CD14-positive monocyte (primary cell): ENCODE measurements around the gene TIFAB. TPM values are rescaled to one million over a fixed set of nuclear protein-coding genes. Genes with fewer than 3 reads are reported as not detected.

Experiments used
- DNase-seq, 3 donors: peaks; one replicate each; pipeline ENCODE4 v3.0.0-alpha.2; 2011 to 2022
- H2AFZ ChIP-seq: 2 replicates; pipeline ENCODE4 v1.6.0; 2012; ENCODE audit warnings: mild to moderate bottlenecking, low read depth, low read length, inconsistent platforms; ENCODE audit not compliant: insufficient read depth, poor library complexity, severe bottlenecking
- H3K27ac ChIP-seq, 2 donors: 1 replicate in 1 of 2; 2 replicates in 1 of 2; pipeline ENCODE4 v1.5.1; 2012 to 2013; ENCODE audit warnings: low read length in 2 of 2, control low read depth in 1 of 2, inconsistent platforms in 1 of 2, low read depth in 1 of 2, mild to moderate bottlenecking in 1 of 2
- H3K27me3 ChIP-seq, 2 donors: one replicate each; pipeline versions ENCODE4 v1.6.0 to v1.6.1; 2011 to 2013; ENCODE audit warnings: low read length in 2 of 2; ENCODE audit not compliant: control insufficient read depth in 2 of 2, insufficient read depth in 2 of 2
- H3K36me3 ChIP-seq, 2 donors: replicated peaks in 1 of 2; 1 replicate in 1 of 2; 2 replicates in 1 of 2; pipeline versions ENCODE4 v1.5.1 to v1.6.1; 2012 to 2013; ENCODE audit warnings: low read length in 2 of 2, control low read depth in 1 of 2, inconsistent platforms in 1 of 2, mild to moderate bottlenecking in 1 of 2; ENCODE audit not compliant: insufficient read depth in 2 of 2, control insufficient read depth in 1 of 2
- H3K4me1 ChIP-seq, 2 donors: 1 replicate in 1 of 2; 2 replicates in 1 of 2; pipeline versions ENCODE4 v1.5.1 to v1.6.1; 2012 to 2013; ENCODE audit warnings: low read length in 2 of 2, control low read depth in 1 of 2, inconsistent platforms in 1 of 2, mild to moderate bottlenecking in 1 of 2, moderate library complexity in 1 of 2; ENCODE audit not compliant: insufficient read depth in 2 of 2, control insufficient read depth in 1 of 2
- H3K4me2 ChIP-seq: replicated peaks from 2 replicates; pipeline ENCODE3; 2012; ENCODE audit warnings: low read length, moderate library complexity, mild to moderate bottlenecking; ENCODE audit not compliant: poor library complexity, severe bottlenecking; ENCODE audit errors: extremely low read depth
- H3K4me3 ChIP-seq, 3 experiments: fragments of 200-600 bp in 1 of 3; sonication (generic) in 1 of 3; replicated peaks in 1 of 3; 1 replicate in 2 of 3; 2 replicates in 1 of 3; pipeline ENCODE4 v1.5.1; 2011 to 2013; ENCODE audit warnings: low read length in 3 of 3, mild to moderate bottlenecking in 3 of 3, control low read depth in 2 of 3, low read depth in 2 of 3, inconsistent platforms in 1 of 3, moderate library complexity in 1 of 3
- H3K79me2 ChIP-seq: 2 replicates; pipeline ENCODE4 v1.6.0; 2012; ENCODE audit warnings: mild to moderate bottlenecking, control low read depth, inconsistent platforms, low read length, moderate library complexity; ENCODE audit not compliant: insufficient read depth
- H3K9ac ChIP-seq: 2 replicates; pipeline ENCODE4 v1.6.0; 2017; ENCODE audit warnings: low read length, mild to moderate bottlenecking; ENCODE audit not compliant: insufficient read depth, poor library complexity, severe bottlenecking
- H3K9me3 ChIP-seq, 2 donors: replicated peaks in 1 of 2; 1 replicate in 1 of 2; 2 replicates in 1 of 2; pipeline versions ENCODE4 v1.5.1 to v1.6.1; 2012 to 2013; ENCODE audit warnings: low read length in 2 of 2, control low read depth in 1 of 2; ENCODE audit not compliant: control insufficient read depth in 1 of 2, insufficient read depth in 1 of 2
- H4K20me1 ChIP-seq: 2 replicates; pipeline ENCODE4 v1.6.0; 2012; ENCODE audit warnings: mild to moderate bottlenecking, low read length, control low read depth, moderate library complexity; ENCODE audit not compliant: insufficient read depth
- H3K27ac Mint-ChIP-seq, 7 donors: one replicate each; pipeline ENCODE4 v1.8.0; 2020; ENCODE audit warnings: mild to moderate bottlenecking in 7 of 7, mixed read lengths in 7 of 7, moderate library complexity in 6 of 7, inconsistent platforms in 2 of 7
- H3K27me3 Mint-ChIP-seq, 3 donors: one replicate each; pipeline ENCODE4 v1.8.0; 2021 to 2022; ENCODE audit warnings: low read depth in 3 of 3, mild to moderate bottlenecking in 3 of 3, mixed read lengths in 3 of 3, moderate library complexity in 3 of 3, inconsistent platforms in 1 of 3
- H3K36me3 Mint-ChIP-seq, 2 donors: one replicate each; pipeline ENCODE4 v1.8.0; 2020; ENCODE audit warnings: mixed read lengths in 2 of 2, inconsistent platforms in 1 of 2, mild to moderate bottlenecking in 1 of 2
- H3K4me1 Mint-ChIP-seq: one replicate; pipeline ENCODE4 v1.8.0; 2020; ENCODE audit warnings: mild to moderate bottlenecking, mixed read lengths
- H3K4me3 Mint-ChIP-seq, 2 donors: one replicate each; pipeline ENCODE4 v1.8.0; 2020; ENCODE audit warnings: mild to moderate bottlenecking in 2 of 2, mixed read lengths in 2 of 2, moderate library complexity in 1 of 2
- H3K9me3 Mint-ChIP-seq, 7 donors: one replicate each; pipeline ENCODE4 v1.8.0; 2020 to 2022; ENCODE audit warnings: mixed read lengths in 7 of 7, mild to moderate bottlenecking in 6 of 7, moderate library complexity in 6 of 7, inconsistent platforms in 2 of 7
- CTCF ChIP-seq: fragments of 200-600 bp; IDR thresholded peaks from one replicate; pipeline ENCODE4 v1.8.0; 2022; ENCODE audit warnings: antibody characterized with exemption, mild to moderate bottlenecking
- WGBS: methylation state at CpG from one replicate; pipeline ENCODE4 v1.1.5; 2013; ENCODE audit warnings: missing lambda C conversion rate; ENCODE audit not compliant: insufficient coverage; 5-methylcytosine and 5-hydroxymethylcytosine counted together
- intact Hi-C, 2 donors: fragments of 100-400 bp; cut with micrococcal nuclease; formaldehyde crosslinking; loops; one replicate each; pipeline versions ENCODE4 v1.15.0 to v1.15.1; 2023
- polyA plus RNA-seq, 3 donors: library from polyadenylated mRNA; depleted of rRNA in 1 of 3; unstranded in 2 of 3; stranded (reverse) in 1 of 3; fragments of 300-500 nt in 2 of 3; fragments of >200 nt in 1 of 3; fragmentation: Illumina TruSeq in 2 of 3; gene quantifications; 1 replicate in 2 of 3; 2 replicates in 1 of 3; pipeline ENCODE4 v1.2.3, GENCODE V29; 2012 to 2021

Gene TIFAB
- polyA plus RNA-seq, 3 donors: 0.29 to 0.71 (median 0.50) TPM

GRCh38 chr5:135446206-135446605 lies 5.9 kb downstream of the TIFAB start:
- no peak for TF ChIP-seq CTCF
- H3K27me3 Mint-ChIP-seq: peaks cover 0 to 5% (median 3%) of the 10 kb centered on the region in 3 donors
- H3K4me3 ChIP-seq: no peak overlapping the region
- WGBS: 83% methylated on average over 9 of the region's 9 CpGs
- intact Hi-C loops: no loop called here
- no peaks in the 10 kb centered on the region for H4K20me1 ChIP-seq
- H3K27me3 ChIP-seq: no peaks in the 10 kb centered on the region
- H3K36me3 Mint-ChIP-seq: peaks cover 3 to 19% of the 10 kb centered on the region in 2 donors
- H3K9ac ChIP-seq: no peak overlapping the region
- H3K36me3 ChIP-seq: no peaks in the 10 kb centered on the region
- H3K79me2 ChIP-seq: peaks cover 88% of the 10 kb centered on the region
- peak overlapping the region in 1 of 7 donors; percentile 23 for H3K27ac Mint-ChIP-seq
- no peaks in the 10 kb centered on the region for H3K9me3 Mint-ChIP-seq
- H3K4me2 ChIP-seq: no peak overlapping the region
- H3K27ac ChIP-seq: no peak overlapping the region
- no peak overlapping the region for H3K4me3 Mint-ChIP-seq
- peaks cover 79% of the 10 kb centered on the region for H3K4me1 Mint-ChIP-seq
- H3K9me3 ChIP-seq: no peaks in the 10 kb centered on the region
- no peak overlapping the region for H2AFZ ChIP-seq
- H3K4me1 ChIP-seq: peaks cover 69 to 77% of the 10 kb centered on the region in 2 donors
- no peak for DNase-seq

GRCh38 chr5:135445306-135445985 lies 6.7 kb downstream of the TIFAB start:
- Histone ChIP-seq H3K27ac (no peak overlapping the region), H3K36me3 (no peaks in the 10 kb centered on the region), H2AFZ (peak overlapping the region; percentile 12), H4K20me1 (no peaks in the 10 kb centered on the region), H3K4me1 (peaks cover 69 to 74% of the 10 kb centered on the region in 2 donors), H3K9me3 (no peaks in the 10 kb centered on the region), H3K9ac (no peak overlapping the region), H3K4me2 (no peak overlapping the region), H3K79me2 (peaks cover 86% of the 10 kb centered on the region), H3K4me3 (no peak overlapping the region), H3K27me3 (no peaks in the 10 kb centered on the region)
- H3K27me3 Mint-ChIP-seq: peaks cover 0 to 3% (median 2%) of the 10 kb centered on the region in 3 donors
- H3K27ac Mint-ChIP-seq: peak overlapping the region in 4 of 7 donors; percentile 40 to 81 (median 72)
- peaks cover 77% of the 10 kb centered on the region for H3K4me1 Mint-ChIP-seq
- H3K9me3 Mint-ChIP-seq: no peaks in the 10 kb centered on the region
- no peak for TF ChIP-seq CTCF
- DNase-seq: peak in 2 of 3 donors; percentile 48 to 50
- 57% methylated on average over 12 of the region's 14 CpGs for WGBS
- H3K36me3 Mint-ChIP-seq: peaks cover 3 to 19% of the 10 kb centered on the region in 2 donors
- no peak overlapping the region for H3K4me3 Mint-ChIP-seq
- intact Hi-C loops: no loop called here
